K562 (cell line): ENCODE measurements around the gene C5orf24. TPM values are rescaled to one million over a fixed set of nuclear protein-coding genes. Genes with fewer than 3 reads are reported as not detected.

Source experiments
- ARID4B ChIP-seq: sonication (generic); formaldehyde crosslinking; IDR thresholded peaks from 2 replicates; pipeline ENCODE4 v1.8.0; 2022; ENCODE audit warnings: mild to moderate bottlenecking, missing genetic modification reagents
- BCOR ChIP-seq: fragments of 450-650 bp; IDR thresholded peaks from 2 replicates; pipeline ENCODE4 v1.6.1; 2016
- CBFA2T3 ChIP-seq: fragments of 450-650 bp; IDR thresholded peaks from 2 replicates; pipeline ENCODE4 v1.6.1; 2017
- ELF4 ChIP-seq: fragments of 450-650 bp; formaldehyde crosslinking; IDR thresholded peaks from 2 replicates; pipeline ENCODE4 v1.4.0; 2022; ENCODE audit warnings: missing genetic modification characterization
- GABPA ChIP-seq: fragments of 200-800 bp; sonication (Bioruptor generic); conservative IDR thresholded peaks from 2 replicates; pipeline ENCODE4 v1.6.1; 2016; ENCODE audit warnings: low read depth, missing genetic modification characterization, missing compliant biosample characterization
- MYBL2 ChIP-seq, 2 experiments: fragments of 450-650 bp in 1 of 2; sonication (generic) in 1 of 2; formaldehyde crosslinking in 1 of 2; IDR thresholded peaks; 2 replicates each; pipeline versions ENCODE4 v1.6.1 to v1.8.1; 2017 to 2022; ENCODE audit warnings: borderline replicate concordance in 1 of 2, inconsistent platforms in 1 of 2, low read depth in 1 of 2, mild to moderate bottlenecking in 1 of 2, missing genetic modification reagents in 1 of 2, moderate library complexity in 1 of 2
- NFE2L1 ChIP-seq: fragments of 450-650 bp; IDR thresholded peaks from 2 replicates; pipeline ENCODE4 v1.6.1; 2016; ENCODE audit warnings: missing genetic modification characterization, low read depth, mild to moderate bottlenecking, missing compliant biosample characterization, moderate library complexity, borderline replicate concordance
- NR2F6 ChIP-seq: fragments of 450-650 bp; formaldehyde crosslinking; IDR thresholded peaks from 2 replicates; pipeline ENCODE4 v1.4.0; 2020; ENCODE audit warnings: mild to moderate bottlenecking
- ZFP1 ChIP-seq: fragments of 450-650 bp; formaldehyde crosslinking; IDR thresholded peaks from 2 replicates; pipeline ENCODE4 v1.4.0; 2020; ENCODE audit warnings: mild to moderate bottlenecking, mixed read lengths
- ZNF12 ChIP-seq: sonication (generic); formaldehyde crosslinking; IDR thresholded peaks from 2 replicates; pipeline ENCODE4 v1.4.0; 2020; ENCODE audit warnings: mild to moderate bottlenecking, missing genetic modification reagents
- polyA plus RNA-seq, 8 experiments: library from polyadenylated mRNA; depleted of rRNA in 4 of 8; stranded (reverse) in 5 of 8; unstranded in 3 of 8; fragments of >200 nt; fragmentation: Nextera tagmentation in 2 of 8; fragmentation: Illumina TruSeq in 1 of 8; extraction: Ambion mirVana in 2 of 8; extraction: Trizol in 1 of 8; gene quantifications; 2 replicates each; pipeline versions ENCODE4 v1.2.1 to v1.2.3, GENCODE V29; 2011 to 2014; ENCODE audit warnings: inconsistent platforms in 1 of 8, missing spikeins in 1 of 8
- total RNA-seq, 7 experiments: library from RNA; depleted of rRNA in 6 of 7; stranded (reverse); fragments of >200 nt in 6 of 7; fragmentation: Illumina TruSeq in 2 of 7; extraction: Trizol in 2 of 7; gene quantifications; 2 replicates each; pipeline versions ENCODE4 v1.2.1 to v1.2.3, GENCODE V29; 2011 to 2021; ENCODE audit warnings: low replicate concordance in 1 of 7
- TF ChIP-seq, protein P1 (sequence below): fragments of 250-450 bp; sonication (Bioruptor Pico); IDR thresholded peaks from 2 replicates; pipeline ENCODE4 v1.4.0; 2020

The C5orf24 gene
- total and polyA plus RNA-seq, 9 of the 15 experiments (the other 6 are each of a cell fraction or from before 2014, with no cell fraction given): 8.9 to 38.6 (median 28.4) TPM

- no peak for TF ChIP-seq MYBL2 (IDR thresholded peaks at IDR 0.05; ENCODE audit: low read depth)
- no peak for TF ChIP-seq MYBL2 (CRISPR knock-in tag; IDR thresholded peaks at IDR 0.05; ENCODE audit: borderline replicate concordance)
- no peak for TF ChIP-seq ZFP1
- TF ChIP-seq ZNF12 (CRISPR knock-in tag): peak; percentile 42; the same call in 1 of the 2 replicates
- peak; percentile 56 for TF ChIP-seq ARID4B (CRISPR knock-in tag)
- TF ChIP-seq ELF4 (CRISPR knock-in tag): no peak
- no peak for TF ChIP-seq CBFA2T3
- TF ChIP-seq BCOR: no peak
- TF ChIP-seq NFE2L1 (tag): no peak
- TF ChIP-seq, protein P1, sequence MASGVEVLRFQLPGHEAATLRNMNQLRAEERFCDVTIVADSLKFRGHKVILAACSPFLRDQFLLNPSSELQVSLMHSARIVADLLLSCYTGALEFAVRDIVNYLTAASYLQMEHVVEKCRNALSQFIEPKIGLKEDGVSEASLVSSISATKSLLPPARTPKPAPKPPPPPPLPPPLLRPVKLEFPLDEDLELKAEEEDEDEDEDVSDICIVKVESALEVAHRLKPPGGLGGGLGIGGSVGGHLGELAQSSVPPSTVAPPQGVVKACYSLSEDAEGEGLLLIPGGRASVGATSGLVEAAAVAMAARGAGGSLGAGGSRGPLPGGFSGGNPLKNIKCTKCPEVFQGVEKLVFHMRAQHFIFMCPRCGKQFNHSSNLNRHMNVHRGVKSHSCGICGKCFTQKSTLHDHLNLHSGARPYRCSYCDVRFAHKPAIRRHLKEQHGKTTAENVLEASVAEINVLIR (CRISPR knock-in tag): 0 out of 2 replicates have a peak, but pooled peaks have one; percentile 23
- no peak for TF ChIP-seq NR2F6 (CRISPR knock-in tag)
- TF ChIP-seq GABPA (tag): peak; percentile 48; the same call in 1 of the 2 replicates
These were observed 28.4 kb downstream of the C5orf24 start, which contains the start of gene TXNDC15 (continued) for GRCh38 chr5:134873987-134874830.
